SH-SY5Y (cell line): ENCODE measurements around the gene SLC6A18.

ENCODE experiments used
- GATA2 ChIP-seq: IDR thresholded peaks from 2 replicates; pipeline ENCODE4 v1.6.1; 2011; ENCODE audit warnings: mild to moderate bottlenecking, low read depth, low read length
- GATA3 ChIP-seq: IDR thresholded peaks from 2 replicates; pipeline ENCODE4 v1.6.1; 2011; ENCODE audit warnings: low read depth, mild to moderate bottlenecking, low read length, moderate library complexity

GRCh38 chr5:1202026-1202797, 23.0 kb upstream of the SLC6A18 start:
- TF ChIP-seq GATA2: no peak
- no peak for TF ChIP-seq GATA3
